PC-3 (cell line): ENCODE data around the gene ISCU. TPM values are rescaled to one million over a fixed set of nuclear protein-coding genes. Genes with fewer than 3 reads are reported as not detected.
"Not testable (repeated sequence)": the region's sequence is repeated elsewhere in the genome, so short reads cannot be mapped to it uniquely, and the experiment has no call there.

Experiments used
- ATAC-seq: fragments of 200-7000 bp; cut with Tn5 transposase; 2 replicates; pipeline ENCODE4 v1.9.1; 2020; ENCODE audit warnings: mild to moderate bottlenecking, moderate library complexity
- BruUV-seq: library from RNA; stranded (reverse); fragments of 400-500 nt; replicated peaks from 2 replicates; lab custom pipeline; 2021; lab: Mats Ljungman, UMichigan
- CTCF ChIA-PET: fragments of 300-600 bp; sonication (Branson Sonifier 250); formaldehyde crosslinking; loops from one replicate; lab custom pipeline; 2022; ENCODE audit warnings: antibody characterized with exemption; lab: Charles Lee
- POLR2A ChIA-PET: fragments of 300-600 bp; sonication (Branson Sonifier 250); formaldehyde crosslinking; loops from one replicate; lab custom pipeline; 2022; ENCODE audit warnings: antibody characterized with exemption; ENCODE audit not compliant: unreplicated experiment; lab: Charles Lee
- DNase-seq: peaks from one replicate; pipeline ENCODE4 v3.0.0-alpha.2; 2015
- H2AFZ ChIP-seq: fragments of 300-600 bp; sonication (generic); 2 replicates; pipeline ENCODE4 v1.6.0; 2016; ENCODE audit warnings: antibody characterized with exemption, low read length
- H3F3A ChIP-seq: fragments of 300-600 bp; sonication (generic); one replicate; pipeline ENCODE4 v1.6.0; 2017; ENCODE audit warnings: antibody characterized with exemption, low read length, control low read depth, mild to moderate bottlenecking; ENCODE audit not compliant: unreplicated experiment
- H3K27ac ChIP-seq: fragments of 300-600 bp; sonication (generic); 2 replicates; pipeline ENCODE4 v1.5.1; 2016; ENCODE audit warnings: mild to moderate bottlenecking, low read length
- H3K27me3 ChIP-seq: fragments of 300-600 bp; sonication (generic); 2 replicates; pipeline ENCODE4 v1.6.1; 2016; ENCODE audit warnings: low read length, mixed read lengths
- H3K36me3 ChIP-seq: fragments of 300-600 bp; sonication (generic); 2 replicates; pipeline ENCODE4 v1.6.1; 2016; ENCODE audit warnings: low read depth, mixed run types, low read length, mixed read lengths
- H3K4me1 ChIP-seq: fragments of 300-600 bp; sonication (generic); 2 replicates; pipeline ENCODE4 v1.5.1; 2016; ENCODE audit warnings: low read length; ENCODE audit not compliant: insufficient read depth
- H3K4me2 ChIP-seq: fragments of 300-600 bp; sonication (generic); 2 replicates; pipeline ENCODE4 v1.6.0; 2016; ENCODE audit warnings: low read length
- H3K4me3 ChIP-seq: fragments of 300-600 bp; sonication (generic); 2 replicates; pipeline ENCODE4 v1.5.1; 2016; ENCODE audit warnings: mild to moderate bottlenecking, low read length, mixed read lengths
- H3K79me2 ChIP-seq: fragments of 300-600 bp; sonication (generic); 2 replicates; pipeline ENCODE4 v1.6.1; 2017; ENCODE audit warnings: low read length, mixed read lengths
- H3K9ac ChIP-seq: fragments of 300-600 bp; sonication (generic); 2 replicates; pipeline ENCODE4 v1.6.0; 2016; ENCODE audit warnings: mild to moderate bottlenecking, low read length
- H3K9me2 ChIP-seq: fragments of 300-600 bp; sonication (generic); replicated peaks from 2 replicates; pipeline ENCODE4 v1.6.1; 2016; ENCODE audit warnings: mixed run types, low read length, mixed read lengths
- H3K9me3 ChIP-seq: fragments of 300-600 bp; sonication (generic); 2 replicates; pipeline ENCODE4 v1.6.1; 2016; ENCODE audit warnings: low read length, mixed read lengths
- H4K20me1 ChIP-seq: fragments of 300-600 bp; sonication (generic); 2 replicates; pipeline ENCODE4 v1.6.1; 2016; ENCODE audit warnings: low read length, mixed read lengths
- EZH2 ChIP-seq: fragments of 300-600 bp; sonication (generic); IDR thresholded peaks from one replicate; pipeline ENCODE4 v1.6.1; 2017; ENCODE audit warnings: antibody characterized with exemption, mild to moderate bottlenecking, low read length; ENCODE audit not compliant: unreplicated experiment
- EZH2phosphoT487 ChIP-seq: fragments of 300-600 bp; sonication (generic); IDR thresholded peaks from 2 replicates; pipeline ENCODE4 v1.6.1; 2018; ENCODE audit warnings: mild to moderate bottlenecking, antibody characterized with exemption, low read length, borderline replicate concordance
- intact Hi-C: fragments of 100-400 bp; cut with micrococcal nuclease; formaldehyde crosslinking; loops from 2 replicates; pipeline ENCODE4 v1.9.0; 2023
- total RNA-seq: library from RNA; depleted of rRNA; stranded (reverse); fragments of >200 nt; gene quantifications from 2 replicates; pipeline ENCODE4 v1.2.3, GENCODE V29; 2014
- TF ChIP-seq, protein P1 (sequence below): fragments of 300-600 bp; sonication (generic); conservative IDR thresholded peaks from 2 replicates; pipeline ENCODE4 v1.5.1; 2017; ENCODE audit warnings: antibody characterized with exemption, low read depth, mild to moderate bottlenecking, low read length

Gene ISCU
- total RNA-seq, 1 experiment from 2014 or later: 181 TPM

DNA sequence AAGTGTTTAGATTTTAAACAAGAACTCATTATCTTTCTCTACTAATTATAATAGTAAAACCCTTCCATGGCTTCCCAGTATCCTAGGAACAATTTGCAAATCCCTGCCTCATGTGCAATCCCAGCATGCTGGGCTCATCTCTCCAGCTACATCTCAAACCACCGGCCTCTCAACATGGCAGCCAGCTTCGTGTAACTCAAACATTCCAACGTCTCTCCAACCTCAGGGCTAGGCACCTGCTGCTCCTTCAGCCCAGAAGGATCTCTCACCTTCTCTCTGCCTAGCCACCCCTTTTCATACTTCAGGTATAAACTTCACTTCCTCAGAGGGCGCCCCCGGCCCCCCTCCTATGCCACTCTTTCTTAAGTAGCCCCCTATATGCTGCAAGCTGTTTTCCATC, 8.6 kb upstream of the ISCU start:
- Histone ChIP-seq H3K4me1 (peaks cover 5% of the 10 kb centered on the region; the same call in 1 of the 2 replicates), H3K79me2 (peaks cover 99% of the 10 kb centered on the region), H3K27ac (no peak overlapping the region), H3K9me3 (no peaks in the 10 kb centered on the region), H3K36me3 (peaks cover 28% of the 10 kb centered on the region), H2AFZ (no peak overlapping the region), H3K4me3 (no peak overlapping the region), H3K4me2 (no peak overlapping the region), H3K9ac (no peak overlapping the region), H4K20me1 (peaks cover 62% of the 10 kb centered on the region), H3K27me3 (no peaks in the 10 kb centered on the region), H3F3A (no peaks in the 10 kb centered on the region), H3K9me2 (no peaks in the 10 kb centered on the region)
- POLR2A ChIA-PET: no interaction called here
- ATAC-seq (no peak), DNase-seq (no peak)
- TF ChIP-seq EZH2: no peak
- TF ChIP-seq, protein P1, sequence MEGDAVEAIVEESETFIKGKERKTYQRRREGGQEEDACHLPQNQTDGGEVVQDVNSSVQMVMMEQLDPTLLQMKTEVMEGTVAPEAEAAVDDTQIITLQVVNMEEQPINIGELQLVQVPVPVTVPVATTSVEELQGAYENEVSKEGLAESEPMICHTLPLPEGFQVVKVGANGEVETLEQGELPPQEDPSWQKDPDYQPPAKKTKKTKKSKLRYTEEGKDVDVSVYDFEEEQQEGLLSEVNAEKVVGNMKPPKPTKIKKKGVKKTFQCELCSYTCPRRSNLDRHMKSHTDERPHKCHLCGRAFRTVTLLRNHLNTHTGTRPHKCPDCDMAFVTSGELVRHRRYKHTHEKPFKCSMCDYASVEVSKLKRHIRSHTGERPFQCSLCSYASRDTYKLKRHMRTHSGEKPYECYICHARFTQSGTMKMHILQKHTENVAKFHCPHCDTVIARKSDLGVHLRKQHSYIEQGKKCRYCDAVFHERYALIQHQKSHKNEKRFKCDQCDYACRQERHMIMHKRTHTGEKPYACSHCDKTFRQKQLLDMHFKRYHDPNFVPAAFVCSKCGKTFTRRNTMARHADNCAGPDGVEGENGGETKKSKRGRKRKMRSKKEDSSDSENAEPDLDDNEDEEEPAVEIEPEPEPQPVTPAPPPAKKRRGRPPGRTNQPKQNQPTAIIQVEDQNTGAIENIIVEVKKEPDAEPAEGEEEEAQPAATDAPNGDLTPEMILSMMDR: no peak
- no peak for TF ChIP-seq EZH2phosphoT487
- intact Hi-C loops: no loop called here
- CTCF ChIA-PET: no interaction called here
- BruUV-seq: no TSS peak

DNA sequence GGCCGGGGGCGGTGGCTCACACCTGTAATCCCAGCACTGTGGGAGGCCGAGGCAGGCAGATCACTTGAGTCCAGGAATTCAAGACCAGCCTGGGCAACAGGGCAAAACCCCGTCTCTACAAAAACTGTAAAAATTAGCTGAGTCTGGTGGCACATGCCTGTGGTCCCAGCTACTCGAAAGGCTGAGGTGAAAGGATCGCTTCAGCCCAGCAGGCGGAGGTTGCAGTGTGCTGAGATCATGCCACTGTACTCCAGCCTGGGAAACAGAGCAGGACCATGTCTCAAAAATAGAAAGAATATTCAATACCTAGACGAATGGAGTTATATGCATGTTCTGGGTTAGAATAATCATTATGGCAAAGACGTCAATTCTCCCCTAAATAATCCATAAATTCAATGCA, 7.0 kb upstream of the ISCU start:
- H3K9me2 ChIP-seq, intact Hi-C loops, ATAC-seq, H3K4me3 ChIP-seq, CTCF ChIA-PET, H3K27me3 ChIP-seq, H3K9ac ChIP-seq, H3K27ac ChIP-seq, H3K4me2 ChIP-seq, H3K9me3 ChIP-seq, DNase-seq, H2AFZ ChIP-seq, BruUV-seq, H3F3A ChIP-seq: not testable (repeated sequence)
- POLR2A ChIA-PET: interaction anchor here (0.6 kb wide), 1 partner anchor 74 kb away, joined by 3 read pairs; no protein-coding TSS in a partner anchor
- peaks cover 61% of the 10 kb centered on the region for H4K20me1 ChIP-seq
- H3K4me1 ChIP-seq: peaks cover 16% of the 10 kb centered on the region
- peaks cover 24% of the 10 kb centered on the region for H3K36me3 ChIP-seq
- peaks cover 99% of the 10 kb centered on the region for H3K79me2 ChIP-seq

DNA sequence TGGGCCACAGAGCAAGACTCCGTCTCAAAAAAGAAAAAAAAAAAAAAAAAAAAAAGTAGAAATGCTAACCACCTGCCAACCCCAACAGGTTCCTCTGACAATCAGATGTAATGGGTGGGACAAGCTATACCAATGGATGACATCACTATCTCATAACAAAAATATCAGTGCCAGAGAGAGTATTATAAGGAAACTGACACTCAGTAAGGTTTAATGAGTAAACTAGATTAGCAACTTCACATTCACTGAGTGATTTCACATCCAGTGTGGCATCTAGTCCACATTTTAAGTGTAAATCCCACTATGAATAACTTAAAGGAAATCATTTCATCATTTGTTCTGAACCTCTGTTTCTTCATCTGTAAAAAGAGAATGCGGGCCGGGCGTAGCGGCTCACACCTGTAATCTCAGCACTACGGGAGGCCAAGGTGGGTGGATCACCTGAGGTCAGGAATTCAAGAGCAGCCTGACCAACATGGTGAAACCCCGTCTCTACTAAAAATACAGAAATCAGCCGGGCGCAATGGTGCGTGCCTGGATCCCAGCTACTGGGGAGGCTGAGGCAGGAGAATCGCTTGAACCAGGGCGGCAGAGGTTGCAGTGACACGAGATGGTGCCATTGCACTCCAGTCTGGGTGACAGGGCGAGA, 3.3 kb upstream of the ISCU start:
- H3K9me2 ChIP-seq: no peaks in the 10 kb centered on the region
- H3F3A ChIP-seq: no peaks in the 10 kb centered on the region
- H3K79me2 ChIP-seq: peaks cover 85% of the 10 kb centered on the region
- no peak overlapping the region for H3K27ac ChIP-seq
- H3K9ac ChIP-seq: no peak overlapping the region
- H2AFZ ChIP-seq: no peak overlapping the region
- peak overlapping the region; percentile 90 for H3K4me3 ChIP-seq
- intact Hi-C loops: no loop called here
- H4K20me1 ChIP-seq: peaks cover 31% of the 10 kb centered on the region
- no peaks in the 10 kb centered on the region for H3K9me3 ChIP-seq
- no peak for ATAC-seq
- H3K27me3 ChIP-seq: no peaks in the 10 kb centered on the region
- DNase-seq: no peak
- peak overlapping the region; percentile 92 for H3K4me2 ChIP-seq
- peaks cover 21% of the 10 kb centered on the region for H3K36me3 ChIP-seq
- TF ChIP-seq, protein P1: no peak
- TF ChIP-seq EZH2 (no peak), EZH2phosphoT487 (no peak)
- no TSS peak for BruUV-seq
- ChIA-PET POLR2A (no interaction called here), CTCF (no interaction called here)
- H3K4me1 ChIP-seq: peaks cover 25% of the 10 kb centered on the region
